AG09309 (cell line): ENCODE results near the gene SLC10A1.

ENCODE experiments used
- DNase-seq: peaks from one replicate; pipeline ENCODE4 v3.0.0-alpha.2; 2010; ENCODE audit warnings: low read depth
- H3K4me3 ChIP-seq: 2 replicates; pipeline ENCODE4 v1.5.1; 2011; ENCODE audit warnings: mild to moderate bottlenecking, low read depth, low read length, moderate library complexity; ENCODE audit not compliant: control insufficient read depth
- TF ChIP-seq, protein P1 (sequence below): IDR thresholded peaks from 2 replicates; pipeline ENCODE4 v1.5.1; 2011; ENCODE audit warnings: mild to moderate bottlenecking, low read depth, low read length, inconsistent platforms; ENCODE audit not compliant: insufficient read depth, control insufficient read depth; ENCODE audit errors: missing control alignments

Gene SLC10A1

DNA sequence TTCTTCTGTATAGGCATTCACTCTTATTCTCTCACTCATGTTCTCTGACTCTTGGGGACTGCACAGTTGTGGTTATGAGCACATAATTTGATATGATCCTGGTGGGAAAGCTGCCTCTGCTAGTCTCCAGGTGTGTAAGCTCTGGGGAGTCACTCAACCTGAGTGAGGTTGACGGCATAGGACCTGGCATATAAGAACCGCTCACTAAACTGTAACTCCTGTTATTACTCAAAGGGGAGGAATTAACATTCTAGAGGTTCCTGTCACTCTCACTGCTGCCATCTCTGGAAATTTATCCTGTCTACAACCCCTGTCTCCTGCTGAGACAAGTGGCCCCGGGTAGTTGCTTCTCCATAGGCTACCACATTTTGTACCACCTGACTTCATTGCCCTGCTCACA lies 16.1 kb downstream of the SLC10A1 start:
- TF ChIP-seq, protein P1, sequence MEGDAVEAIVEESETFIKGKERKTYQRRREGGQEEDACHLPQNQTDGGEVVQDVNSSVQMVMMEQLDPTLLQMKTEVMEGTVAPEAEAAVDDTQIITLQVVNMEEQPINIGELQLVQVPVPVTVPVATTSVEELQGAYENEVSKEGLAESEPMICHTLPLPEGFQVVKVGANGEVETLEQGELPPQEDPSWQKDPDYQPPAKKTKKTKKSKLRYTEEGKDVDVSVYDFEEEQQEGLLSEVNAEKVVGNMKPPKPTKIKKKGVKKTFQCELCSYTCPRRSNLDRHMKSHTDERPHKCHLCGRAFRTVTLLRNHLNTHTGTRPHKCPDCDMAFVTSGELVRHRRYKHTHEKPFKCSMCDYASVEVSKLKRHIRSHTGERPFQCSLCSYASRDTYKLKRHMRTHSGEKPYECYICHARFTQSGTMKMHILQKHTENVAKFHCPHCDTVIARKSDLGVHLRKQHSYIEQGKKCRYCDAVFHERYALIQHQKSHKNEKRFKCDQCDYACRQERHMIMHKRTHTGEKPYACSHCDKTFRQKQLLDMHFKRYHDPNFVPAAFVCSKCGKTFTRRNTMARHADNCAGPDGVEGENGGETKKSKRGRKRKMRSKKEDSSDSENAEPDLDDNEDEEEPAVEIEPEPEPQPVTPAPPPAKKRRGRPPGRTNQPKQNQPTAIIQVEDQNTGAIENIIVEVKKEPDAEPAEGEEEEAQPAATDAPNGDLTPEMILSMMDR, result no peak
- no peak overlapping the region for H3K4me3 ChIP-seq
- DNase-seq, result no peak

DNA sequence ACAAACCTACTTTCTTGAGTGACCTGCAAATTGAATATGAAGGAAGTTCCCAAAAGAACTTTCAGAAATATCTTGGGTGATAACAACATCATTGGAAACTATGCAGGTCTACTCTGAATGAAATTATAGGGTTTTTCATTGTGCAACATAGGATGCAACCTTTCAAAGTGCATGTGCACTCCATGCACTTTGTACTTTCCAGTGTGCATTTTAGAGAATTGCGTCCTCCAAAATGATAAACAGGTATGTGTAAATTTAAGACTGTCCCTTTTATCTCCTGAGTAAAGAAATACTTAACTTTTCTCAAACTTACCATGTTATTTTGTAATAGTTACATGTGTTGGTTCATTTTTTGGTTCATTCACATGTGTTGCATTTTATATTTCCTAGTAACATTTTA lies 16.9 kb downstream of the SLC10A1 start:
- TF ChIP-seq, protein P1, result no peak
- no peak overlapping the region for H3K4me3 ChIP-seq
- DNase-seq, result no peak

DNA sequence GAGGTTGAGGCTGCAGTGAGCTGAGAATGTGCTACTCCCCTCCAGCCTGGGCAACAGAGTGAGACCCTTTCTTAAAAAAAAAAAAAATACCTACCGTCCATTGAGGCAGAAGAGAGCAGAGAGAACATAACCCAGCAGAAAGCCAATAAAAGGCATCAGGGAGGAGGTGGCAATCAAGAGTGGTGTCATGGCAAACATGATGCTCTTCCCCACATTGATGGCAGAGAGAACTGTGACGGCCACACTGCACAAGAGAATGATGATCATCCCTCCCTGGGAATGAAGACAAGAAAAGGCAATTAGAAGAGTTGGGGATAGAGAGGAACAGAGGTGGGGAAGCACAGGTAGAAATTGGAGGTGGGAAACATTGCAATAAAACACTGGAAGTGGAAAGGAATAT lies 18.0 kb downstream of the SLC10A1 start:
- TF ChIP-seq, protein P1, result no peak
- DNase-seq, result no peak
- H3K4me3 ChIP-seq, result no peak overlapping the region

DNA sequence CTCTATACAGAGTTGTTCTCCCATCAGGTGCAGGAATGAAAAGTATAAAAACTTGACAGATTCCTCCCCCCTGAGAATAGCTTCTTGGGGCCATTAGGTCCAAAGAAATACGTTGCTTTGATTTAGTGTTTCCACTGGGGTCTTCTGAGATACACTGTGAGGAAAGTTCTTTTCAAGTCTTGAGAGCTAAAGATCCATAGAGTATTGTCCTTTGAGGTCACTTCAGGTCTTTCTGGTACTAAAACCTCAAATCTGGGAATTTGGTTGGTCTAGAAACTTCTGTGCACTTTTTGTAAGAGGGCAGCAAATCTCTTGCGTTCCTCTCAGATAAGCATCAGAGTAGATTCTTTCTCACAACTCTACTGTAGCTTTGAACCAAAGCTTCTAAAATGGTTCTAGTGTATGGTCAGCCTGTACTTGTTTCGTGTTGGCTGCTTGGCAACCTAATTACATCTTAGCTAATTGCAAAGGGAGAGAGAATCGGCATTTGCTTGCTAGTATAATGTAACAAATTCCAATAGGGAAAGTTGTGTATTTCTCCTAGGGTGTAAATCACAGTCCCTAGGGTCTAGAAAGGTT lies 20.1 kb downstream of the SLC10A1 start:
- no peak for DNase-seq
- no peak overlapping the region for H3K4me3 ChIP-seq
- TF ChIP-seq, protein P1, result no peak

DNA sequence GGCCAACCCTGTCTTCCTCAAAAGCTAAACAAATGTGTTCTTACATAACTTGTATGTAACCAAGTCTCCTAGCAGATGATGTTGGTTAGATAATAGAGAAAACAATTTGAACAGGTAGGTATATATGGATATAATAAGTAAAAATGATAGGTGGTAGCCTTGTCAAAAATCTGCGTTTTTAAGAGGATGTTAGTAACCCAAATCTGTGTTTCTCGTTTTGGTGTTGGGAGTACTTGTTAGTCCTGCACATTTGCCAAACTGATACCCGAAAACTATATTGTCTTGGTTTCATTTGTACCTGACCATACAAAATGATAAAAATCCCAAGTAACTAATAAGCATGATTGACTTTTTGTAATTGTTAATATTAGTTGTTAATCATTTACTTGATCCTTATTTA lies 22.0 kb downstream of the SLC10A1 start:
- no peak overlapping the region for H3K4me3 ChIP-seq
- DNase-seq, result no peak
- TF ChIP-seq, protein P1, result no peak

DNA sequence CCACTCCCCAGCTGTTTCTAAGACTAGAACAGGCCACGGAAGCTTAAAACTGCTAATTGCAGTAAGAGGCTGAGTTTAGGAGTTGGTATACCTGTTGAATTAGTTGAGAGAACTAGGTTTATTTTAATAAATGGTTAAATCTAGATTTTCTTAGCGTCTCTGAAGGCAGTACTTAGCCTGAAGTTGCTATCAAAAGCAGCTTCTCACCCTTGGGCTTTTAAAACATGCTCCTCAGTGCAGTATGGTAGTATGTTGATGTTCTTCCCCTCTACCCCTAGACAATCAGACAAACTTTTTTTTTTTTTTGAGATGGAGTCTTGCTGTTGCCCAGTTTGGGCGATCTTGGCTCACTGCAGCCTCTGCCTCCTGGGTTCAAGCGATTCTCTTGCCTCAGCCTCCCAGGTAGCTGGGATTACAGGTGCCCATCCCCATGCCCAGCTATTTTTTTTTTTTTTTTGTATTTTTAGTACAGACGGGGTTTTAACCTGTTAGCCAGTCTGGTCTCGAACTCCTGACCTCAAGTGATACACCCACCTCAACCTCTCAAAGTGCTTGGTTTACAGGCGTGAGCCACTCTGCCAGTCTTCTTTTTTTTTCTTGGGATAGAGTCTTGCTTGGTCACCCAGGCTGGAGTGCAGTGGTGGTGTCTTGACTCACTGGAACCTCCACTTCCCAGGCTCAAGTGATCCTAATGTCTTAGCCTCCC lies 23.3 kb downstream of the SLC10A1 start:
- TF ChIP-seq, protein P1, result no peak
- DNase-seq, result no peak
- no peak overlapping the region for H3K4me3 ChIP-seq
